DOHH2 (cell line): Measurements from ENCODE around the gene CNP.

ENCODE experiments used
- EZH2phosphoT487 ChIP-seq: fragments of 200-600 bp; sonication (generic); IDR thresholded peaks from 2 replicates; pipeline ENCODE4 v1.6.1; 2017; ENCODE audit warnings: borderline replicate concordance, mild to moderate bottlenecking, antibody characterized with exemption, low read length, moderate library complexity, mixed read lengths
- TF ChIP-seq, protein P1 (sequence below): fragments of 200-600 bp; sonication (generic); IDR thresholded peaks from one replicate; pipeline ENCODE4 v1.5.1; 2014; ENCODE audit warnings: antibody characterized with exemption, mild to moderate bottlenecking, low read depth, low read length; ENCODE audit not compliant: poor library complexity, severe bottlenecking

DNA sequence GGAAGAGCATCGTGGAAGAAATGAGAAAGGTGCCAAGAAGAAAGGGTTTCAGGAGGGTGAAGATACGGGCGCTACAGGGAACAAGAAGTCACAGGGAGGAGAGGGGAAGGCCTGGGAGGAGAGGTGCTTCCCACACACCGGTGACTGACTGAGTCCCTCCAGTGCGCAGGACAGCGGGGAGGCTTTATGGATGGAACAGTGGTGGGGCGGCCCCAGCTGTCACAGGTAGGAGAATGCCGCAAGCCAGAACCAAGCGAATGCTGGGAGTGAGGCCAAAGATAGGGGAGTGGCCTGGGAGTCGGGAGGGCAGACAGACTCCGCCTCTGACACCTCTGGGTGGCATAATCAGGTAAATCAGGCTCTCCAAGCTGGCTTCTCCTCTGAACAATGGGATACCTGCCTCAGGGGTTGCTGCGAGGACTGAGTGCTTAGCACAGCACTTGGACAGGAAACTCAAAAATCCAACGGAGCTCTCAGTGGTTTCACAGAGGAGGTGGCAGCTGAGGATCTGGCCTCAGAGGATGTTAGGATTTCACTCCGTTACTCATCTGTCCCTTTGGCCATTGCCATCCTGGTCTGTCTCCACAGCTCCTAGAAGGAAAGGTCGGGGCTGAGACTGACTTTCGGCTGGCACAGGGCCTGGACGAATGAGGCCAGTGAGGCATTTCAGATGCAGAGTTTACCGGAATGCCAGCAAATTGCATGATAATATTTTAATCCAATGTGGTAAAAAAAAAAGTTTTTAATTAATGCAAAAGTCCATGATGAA is 717 bp upstream of the CNP start:
- TF ChIP-seq, protein P1, sequence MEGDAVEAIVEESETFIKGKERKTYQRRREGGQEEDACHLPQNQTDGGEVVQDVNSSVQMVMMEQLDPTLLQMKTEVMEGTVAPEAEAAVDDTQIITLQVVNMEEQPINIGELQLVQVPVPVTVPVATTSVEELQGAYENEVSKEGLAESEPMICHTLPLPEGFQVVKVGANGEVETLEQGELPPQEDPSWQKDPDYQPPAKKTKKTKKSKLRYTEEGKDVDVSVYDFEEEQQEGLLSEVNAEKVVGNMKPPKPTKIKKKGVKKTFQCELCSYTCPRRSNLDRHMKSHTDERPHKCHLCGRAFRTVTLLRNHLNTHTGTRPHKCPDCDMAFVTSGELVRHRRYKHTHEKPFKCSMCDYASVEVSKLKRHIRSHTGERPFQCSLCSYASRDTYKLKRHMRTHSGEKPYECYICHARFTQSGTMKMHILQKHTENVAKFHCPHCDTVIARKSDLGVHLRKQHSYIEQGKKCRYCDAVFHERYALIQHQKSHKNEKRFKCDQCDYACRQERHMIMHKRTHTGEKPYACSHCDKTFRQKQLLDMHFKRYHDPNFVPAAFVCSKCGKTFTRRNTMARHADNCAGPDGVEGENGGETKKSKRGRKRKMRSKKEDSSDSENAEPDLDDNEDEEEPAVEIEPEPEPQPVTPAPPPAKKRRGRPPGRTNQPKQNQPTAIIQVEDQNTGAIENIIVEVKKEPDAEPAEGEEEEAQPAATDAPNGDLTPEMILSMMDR: no peak
- no peak for TF ChIP-seq EZH2phosphoT487
